Measurements from ENCODE around the gene NRARP.
"Not testable (repeated sequence)": the region's sequence is repeated elsewhere in the genome, so short reads cannot be mapped to it uniquely, and the experiment has no call there.

NRARP gene

GRCh38 chr9:137302118-137302448, at the start of gene NRARP:
Gene NRARP, minus strand, starts transcription at chr9:137302271. Its CDS starts 343 bp downstream, at chr9:137301928.
- DNase-seq = peak; percentile 78

GRCh38 chr9:137350696-137351584, 48.9 kb upstream of the NRARP start:
- no peak for DNase-seq

DNA sequence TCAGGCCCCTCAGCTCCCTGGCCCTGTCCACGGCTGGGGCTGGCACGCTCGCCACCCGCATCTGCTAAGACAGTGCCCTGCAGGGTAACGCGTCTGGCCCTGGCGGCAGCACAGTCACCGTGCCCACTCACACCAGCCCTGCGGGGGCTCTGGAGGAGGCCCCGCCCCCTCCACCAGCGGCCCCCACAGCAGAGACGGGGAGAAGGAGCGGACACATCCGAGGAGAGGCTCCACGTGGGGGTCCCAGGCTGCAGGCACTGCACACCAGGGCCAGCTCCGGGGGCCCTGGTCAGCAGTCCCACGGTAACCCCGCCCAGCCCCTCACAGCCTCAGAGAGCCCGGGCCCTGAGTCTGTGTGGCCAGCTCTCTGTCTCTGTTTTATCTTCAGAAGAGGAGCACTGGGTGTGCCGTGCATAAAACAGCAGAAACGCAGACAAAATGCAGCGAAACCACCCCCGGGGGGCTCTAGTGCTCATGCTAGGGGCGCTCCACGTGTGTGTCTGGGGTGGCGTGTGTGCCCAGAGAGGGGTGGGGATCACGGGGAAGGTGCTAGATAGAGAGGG, 47.5 kb upstream of the NRARP start:
- no peak for DNase-seq

- no peak for DNase-seq
Observed at GRCh38 chr9:137348769-137349470, 46.8 kb upstream of the NRARP start.

DNA sequence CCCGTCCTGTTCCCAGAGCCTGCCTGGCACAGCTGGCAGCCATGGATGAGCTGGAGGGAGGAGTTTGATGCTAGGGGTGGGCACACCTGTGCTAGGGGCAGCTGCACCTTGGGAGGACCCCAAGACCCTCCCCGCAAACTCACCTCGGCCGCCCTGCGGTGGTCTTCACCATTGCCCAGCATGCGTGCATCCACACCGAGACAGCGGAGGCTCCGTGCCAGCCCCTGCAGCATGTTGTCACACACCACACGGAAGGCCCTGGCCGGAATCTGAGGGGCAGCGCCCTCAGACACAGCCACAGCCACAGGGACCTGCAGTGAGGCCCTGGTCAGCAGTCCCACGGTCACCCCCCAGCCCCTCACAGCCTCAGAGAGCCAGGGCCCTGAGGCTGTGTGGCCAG, 45.9 kb upstream of the NRARP start:
- no peak for DNase-seq

DNA sequence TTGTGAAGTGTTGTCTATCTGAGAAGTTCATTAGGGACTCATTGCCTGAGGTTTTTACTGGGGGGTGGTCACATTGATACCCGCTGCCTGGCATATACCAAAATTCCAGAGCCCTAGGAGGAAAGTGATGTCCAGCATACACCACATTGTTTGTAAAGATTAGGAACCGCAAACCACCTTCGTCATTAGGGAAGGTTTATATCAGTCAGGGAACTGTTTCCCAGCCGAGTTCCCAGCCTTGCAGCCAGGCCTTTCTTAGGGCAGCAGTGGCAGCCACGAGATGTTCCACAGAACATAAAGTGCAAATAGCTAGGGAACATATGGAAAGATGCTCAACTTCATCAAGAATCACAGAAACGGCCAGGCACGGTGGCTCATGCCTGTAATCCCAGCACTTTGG, 40.4 kb upstream of the NRARP start:
- DNase-seq = no peak

- DNase-seq = no peak
Observed at GRCh38 chr9:137341227-137341626, 39.2 kb upstream of the NRARP start.

DNA sequence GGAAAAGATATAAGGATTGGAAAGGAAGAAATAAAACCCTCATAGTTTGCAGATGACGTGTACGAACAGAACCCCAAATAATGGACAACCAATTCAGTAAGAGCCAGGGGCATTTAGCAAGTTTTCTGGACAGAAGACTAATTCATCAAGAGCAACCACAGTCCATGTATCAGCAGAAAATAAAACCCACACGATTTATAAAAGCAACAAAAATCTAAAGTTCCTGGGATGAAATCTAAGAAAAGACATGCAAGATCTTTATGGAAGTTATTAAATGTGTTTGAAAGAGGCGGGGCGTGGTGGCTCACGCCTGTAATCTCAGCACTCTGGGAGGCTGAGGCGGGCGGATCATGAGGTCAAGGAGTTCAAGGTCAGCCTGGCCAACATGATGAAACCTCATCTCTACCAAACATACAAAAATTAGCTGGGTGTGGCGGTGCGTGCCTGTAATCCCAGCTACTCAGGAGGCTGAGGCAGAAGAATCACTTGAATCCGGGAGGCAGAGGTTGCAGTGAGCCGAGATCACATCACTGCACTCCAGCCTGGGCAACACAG, 37.9 kb upstream of the NRARP start:
- not testable (repeated sequence) for DNase-seq

DNA sequence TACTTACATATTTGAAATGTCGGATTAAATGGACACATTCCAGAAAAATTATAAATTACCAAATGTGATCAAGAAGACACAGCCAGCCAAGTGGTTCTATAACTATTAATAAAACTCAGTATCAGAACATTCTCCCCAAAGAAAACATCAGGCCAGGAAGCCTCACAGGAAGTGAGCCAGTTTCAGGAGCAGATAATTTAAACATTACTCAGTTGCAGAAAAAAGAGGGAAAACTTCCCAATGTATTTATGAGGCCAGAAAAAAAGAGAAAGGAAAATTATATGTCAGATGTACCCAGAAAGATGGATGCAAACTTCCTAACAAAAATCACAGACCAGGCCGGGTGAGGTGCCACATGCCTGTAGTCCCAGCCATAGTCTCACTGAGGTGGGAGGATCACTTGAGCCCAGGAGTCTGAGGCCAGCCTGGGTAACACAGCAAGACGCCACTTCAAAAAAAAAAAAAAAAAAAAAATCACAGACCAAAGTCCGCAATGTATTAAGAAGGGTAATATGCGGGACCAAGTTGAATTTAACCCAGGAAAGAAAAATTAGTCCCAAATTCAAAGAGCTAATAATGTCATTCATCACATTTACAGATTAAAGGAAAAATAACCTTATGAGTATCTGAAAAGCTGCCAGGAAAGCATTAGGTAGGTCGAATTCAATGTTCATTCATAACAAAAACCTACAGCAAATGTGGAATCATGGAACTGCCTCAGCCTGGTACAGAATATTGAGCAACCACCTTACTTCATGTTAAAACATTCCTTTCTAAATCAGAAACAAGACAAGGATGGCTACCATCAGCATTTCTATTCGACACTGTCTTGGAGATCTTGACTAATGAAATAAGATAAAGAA, 37.2 kb upstream of the NRARP start:
- DNase-seq = no peak

DNA sequence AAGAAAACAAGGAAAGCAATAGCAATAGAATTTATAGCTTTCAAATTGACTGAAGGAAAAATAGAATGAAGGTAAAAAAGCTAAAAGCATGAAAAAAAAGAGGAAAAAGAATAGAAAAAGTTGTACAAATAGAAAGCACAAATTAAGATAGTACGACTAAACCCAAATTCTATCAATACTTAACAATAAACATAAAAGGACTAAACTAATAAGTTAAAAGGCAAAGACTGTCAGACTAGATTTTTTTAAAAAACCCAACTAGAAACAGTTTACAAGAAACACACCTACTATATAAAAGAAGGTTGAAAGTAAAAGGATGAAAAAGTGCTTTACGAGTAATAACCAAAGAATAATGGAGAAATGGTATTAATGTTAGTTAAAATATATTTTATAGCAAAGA, 34.7 kb upstream of the NRARP start:
- no peak for DNase-seq

DNA sequence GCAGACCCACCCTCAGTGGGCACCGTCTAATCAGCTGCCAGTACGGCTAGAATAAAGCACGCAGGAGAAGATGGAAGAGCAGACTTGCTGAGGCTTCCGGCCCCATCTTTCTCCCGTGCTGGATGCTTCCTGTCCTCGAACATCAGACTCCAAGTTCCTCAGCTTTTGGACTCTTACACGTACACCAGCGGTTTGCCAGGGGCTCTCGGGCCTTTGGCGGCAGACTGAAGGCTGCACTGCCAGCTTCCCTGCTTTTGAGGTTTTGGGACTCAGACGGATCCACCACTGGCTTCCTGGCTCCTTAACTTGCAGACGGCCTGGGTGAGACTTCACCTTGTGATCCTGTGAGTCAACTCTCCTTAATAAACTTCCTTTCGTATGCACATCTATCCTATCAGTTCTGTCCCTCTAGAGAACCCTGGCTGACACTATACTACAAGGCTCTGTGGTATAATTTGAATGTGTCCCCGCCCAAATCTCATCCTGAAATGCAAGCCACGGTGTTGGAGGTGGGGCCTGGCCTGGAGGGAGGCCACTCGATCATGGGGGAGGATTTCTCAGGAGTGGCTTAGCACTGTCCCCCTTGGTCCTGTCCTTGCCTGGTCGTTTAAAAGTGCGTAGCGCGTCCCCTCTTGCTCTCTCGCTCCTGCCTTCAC, 31.1 kb upstream of the NRARP start:
- DNase-seq = no peak

GRCh38 chr9:137331929-137332328, 29.9 kb upstream of the NRARP start:
- no peak for DNase-seq

DNA sequence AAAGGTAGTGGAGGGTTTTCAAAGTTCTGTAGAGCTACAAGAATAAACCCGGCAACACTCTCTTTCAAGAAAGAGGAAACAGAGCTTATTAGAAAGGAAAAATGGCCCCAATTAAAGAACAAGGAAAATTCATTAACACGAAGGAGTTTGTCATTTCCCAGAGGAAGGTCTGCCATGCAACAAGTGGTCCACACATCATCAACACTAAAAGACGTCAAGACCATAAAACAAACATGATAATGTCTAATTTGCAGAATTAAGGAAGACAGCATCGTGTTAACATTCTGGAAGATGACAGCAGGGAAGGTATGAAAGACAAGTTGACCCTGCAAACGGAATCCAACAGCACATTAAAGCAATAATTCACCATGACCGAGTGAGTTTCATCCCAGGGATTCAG, 28.6 kb upstream of the NRARP start:
- DNase-seq = no peak

DNA sequence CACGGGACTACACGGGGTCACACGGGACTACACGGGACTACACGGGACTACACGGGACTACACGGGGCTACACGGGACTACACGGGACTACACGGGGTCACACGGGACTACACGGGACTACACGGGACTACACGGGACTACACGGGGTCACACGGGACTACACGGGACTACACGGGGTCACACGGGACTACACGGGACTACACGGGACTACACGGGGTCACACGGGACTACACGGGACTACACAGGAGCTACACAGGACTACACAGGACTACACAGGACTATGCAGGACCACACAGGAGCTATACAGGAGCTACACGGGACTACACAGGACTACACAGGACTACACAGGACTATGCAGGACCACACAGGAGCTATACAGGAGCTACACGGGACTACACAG, 27.5 kb upstream of the NRARP start:
- not testable (repeated sequence) for DNase-seq

GRCh38 chr9:137327641-137328550, 25.8 kb upstream of the NRARP start:
- not testable (repeated sequence) for DNase-seq

- no peak for DNase-seq
Observed at GRCh38 chr9:137326445-137327065, 24.5 kb upstream of the NRARP start.

GRCh38 chr9:137325799-137326198, 23.7 kb upstream of the NRARP start:
- no peak for DNase-seq

GRCh38 chr9:137325124-137325523, 23.1 kb upstream of the NRARP start:
- DNase-seq = no peak

- no peak for DNase-seq
Observed at GRCh38 chr9:137323531-137324331, 21.7 kb upstream of the NRARP start.

Measured in MV-4-11 (cell line).